Panc1 (cell line): ENCODE data around the gene EPHA8.

Experiments used
- TCF7L2 ChIP-seq: IDR thresholded peaks from 2 replicates; pipeline ENCODE4 v1.6.1; 2011; ENCODE audit warnings: mild to moderate bottlenecking, low read depth, low read length, inconsistent platforms
- TF ChIP-seq, protein P1 (sequence below): fragments of 450-650 bp; IDR thresholded peaks from 2 replicates; pipeline ENCODE4 v1.5.1; 2017; ENCODE audit warnings: mild to moderate bottlenecking

DNA sequence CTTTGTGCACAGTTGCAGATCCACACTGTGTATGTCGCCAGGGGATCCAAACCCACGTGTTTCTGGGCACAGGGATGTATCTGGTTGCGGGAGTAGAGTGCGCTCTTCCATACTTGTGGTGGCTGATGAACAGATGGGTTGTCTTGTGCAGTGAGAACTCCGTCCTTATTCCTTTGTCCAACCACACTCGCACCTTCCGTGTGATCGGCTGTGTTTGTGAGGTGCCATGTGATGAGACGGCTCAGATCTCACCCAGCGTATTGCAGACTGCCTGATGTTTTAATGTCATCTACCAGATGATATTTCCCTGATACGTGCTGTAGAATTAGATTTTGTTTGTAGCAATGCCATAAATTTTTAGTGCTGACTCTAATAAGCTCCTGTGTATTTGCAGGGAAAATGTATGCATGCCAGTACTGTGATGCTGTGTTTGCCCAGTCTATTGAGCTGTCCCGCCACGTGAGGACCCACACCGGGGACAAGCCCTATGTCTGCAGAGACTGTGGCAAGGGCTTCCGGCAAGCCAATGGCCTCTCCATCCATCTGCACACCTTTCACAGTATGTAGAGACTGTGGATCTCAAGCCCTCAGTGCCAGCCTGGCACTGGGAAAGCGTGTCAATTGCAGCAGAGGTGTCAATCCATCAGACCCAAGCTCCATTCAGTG lies 46.2 kb upstream of the EPHA8 start:
- TF ChIP-seq, protein P1, sequence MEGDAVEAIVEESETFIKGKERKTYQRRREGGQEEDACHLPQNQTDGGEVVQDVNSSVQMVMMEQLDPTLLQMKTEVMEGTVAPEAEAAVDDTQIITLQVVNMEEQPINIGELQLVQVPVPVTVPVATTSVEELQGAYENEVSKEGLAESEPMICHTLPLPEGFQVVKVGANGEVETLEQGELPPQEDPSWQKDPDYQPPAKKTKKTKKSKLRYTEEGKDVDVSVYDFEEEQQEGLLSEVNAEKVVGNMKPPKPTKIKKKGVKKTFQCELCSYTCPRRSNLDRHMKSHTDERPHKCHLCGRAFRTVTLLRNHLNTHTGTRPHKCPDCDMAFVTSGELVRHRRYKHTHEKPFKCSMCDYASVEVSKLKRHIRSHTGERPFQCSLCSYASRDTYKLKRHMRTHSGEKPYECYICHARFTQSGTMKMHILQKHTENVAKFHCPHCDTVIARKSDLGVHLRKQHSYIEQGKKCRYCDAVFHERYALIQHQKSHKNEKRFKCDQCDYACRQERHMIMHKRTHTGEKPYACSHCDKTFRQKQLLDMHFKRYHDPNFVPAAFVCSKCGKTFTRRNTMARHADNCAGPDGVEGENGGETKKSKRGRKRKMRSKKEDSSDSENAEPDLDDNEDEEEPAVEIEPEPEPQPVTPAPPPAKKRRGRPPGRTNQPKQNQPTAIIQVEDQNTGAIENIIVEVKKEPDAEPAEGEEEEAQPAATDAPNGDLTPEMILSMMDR = no peak
- no peak for TF ChIP-seq TCF7L2
